OCI-LY1 (cell line): Measurements from ENCODE around the gene ZNF181.

Experiments used
- H2AFZ ChIP-seq: fragments of 200-600 bp; sonication (generic), shearing (Covaris generic); 2 replicates; pipeline ENCODE4 v1.6.0; 2014; ENCODE audit warnings: antibody characterized with exemption, mild to moderate bottlenecking, low read length
- H3F3A ChIP-seq: fragments of 200-600 bp; sonication (generic), shearing (Covaris generic); 2 replicates; pipeline ENCODE4 v1.6.0; 2014; ENCODE audit warnings: mild to moderate bottlenecking, antibody characterized with exemption, low read length, moderate library complexity; ENCODE audit not compliant: insufficient read depth
- H3K27ac ChIP-seq: fragments of 200-600 bp; sonication (generic); 2 replicates; pipeline ENCODE4 v1.5.1; 2014; ENCODE audit warnings: low read length, mixed run types, mild to moderate bottlenecking, low read depth; ENCODE audit not compliant: poor library complexity, severe bottlenecking
- H3K27me3 ChIP-seq: fragments of 200-600 bp; sonication (generic); 2 replicates; pipeline ENCODE4 v1.6.0; 2014; ENCODE audit warnings: antibody characterized with exemption, mild to moderate bottlenecking, low read length, moderate library complexity; ENCODE audit not compliant: insufficient read depth
- H3K36me3 ChIP-seq: fragments of 200-600 bp; sonication (generic); 2 replicates; pipeline ENCODE4 v1.6.1; 2014; ENCODE audit warnings: mild to moderate bottlenecking, antibody characterized with exemption, low read length, moderate library complexity, mixed read lengths; ENCODE audit not compliant: insufficient read depth
- H3K4me1 ChIP-seq: fragments of 200-600 bp; sonication (generic); 2 replicates; pipeline ENCODE4 v1.5.1; 2014; ENCODE audit warnings: mild to moderate bottlenecking, low read length, moderate library complexity; ENCODE audit not compliant: insufficient read depth, severe bottlenecking
- H3K4me2 ChIP-seq: fragments of 200-600 bp; sonication (generic), shearing (Covaris generic); 2 replicates; pipeline ENCODE4 v1.6.1; 2014; ENCODE audit warnings: low read length
- H3K4me3 ChIP-seq: fragments of 200-600 bp; sonication (generic); 2 replicates; pipeline ENCODE4 v1.5.1; 2014; ENCODE audit warnings: low read length, low read depth, mild to moderate bottlenecking, mixed read lengths; ENCODE audit not compliant: poor library complexity, severe bottlenecking
- H3K79me2 ChIP-seq: fragments of 200-600 bp; shearing (Covaris generic); 2 replicates; pipeline ENCODE4 v1.6.1; 2016; ENCODE audit warnings: mixed run types, low read length, mixed read lengths; ENCODE audit not compliant: insufficient read depth
- H3K9ac ChIP-seq: fragments of 200-600 bp; sonication (generic), shearing (Covaris generic); 2 replicates; pipeline ENCODE4 v1.6.1; 2014; ENCODE audit warnings: mild to moderate bottlenecking, low read length, mixed read lengths
- H3K9me2 ChIP-seq: fragments of 200-600 bp; sonication (generic), shearing (Covaris generic); 2 replicates; pipeline ENCODE4 v1.6.1; 2014; ENCODE audit warnings: low read depth, mild to moderate bottlenecking, low read length, mixed read lengths
- H3K9me3 ChIP-seq: fragments of 200-600 bp; shearing (Covaris generic); 2 replicates; pipeline ENCODE4 v1.6.1; 2014; ENCODE audit warnings: low read length, mixed read lengths
- H4K20me1 ChIP-seq: fragments of 200-600 bp; sonication (generic), shearing (Covaris generic); 2 replicates; pipeline ENCODE4 v1.6.0; 2016; ENCODE audit warnings: mild to moderate bottlenecking, low read length; ENCODE audit not compliant: insufficient read depth
- EZH2 ChIP-seq: fragments of 200-600 bp; sonication (generic), shearing (Covaris generic); IDR thresholded peaks from 2 replicates; pipeline ENCODE4 v1.8.0; 2017; ENCODE audit warnings: borderline replicate concordance, mixed run types, mild to moderate bottlenecking, antibody characterized with exemption, low read length, moderate library complexity, mixed read lengths
- TF ChIP-seq, protein P1 (sequence below): fragments of 200-600 bp; sonication (generic), shearing (Covaris generic); IDR thresholded peaks from 2 replicates; pipeline ENCODE4 v1.5.1; 2017; ENCODE audit warnings: mild to moderate bottlenecking, antibody characterized with exemption, low read length, moderate library complexity, mixed read lengths

Gene ZNF181

DNA sequence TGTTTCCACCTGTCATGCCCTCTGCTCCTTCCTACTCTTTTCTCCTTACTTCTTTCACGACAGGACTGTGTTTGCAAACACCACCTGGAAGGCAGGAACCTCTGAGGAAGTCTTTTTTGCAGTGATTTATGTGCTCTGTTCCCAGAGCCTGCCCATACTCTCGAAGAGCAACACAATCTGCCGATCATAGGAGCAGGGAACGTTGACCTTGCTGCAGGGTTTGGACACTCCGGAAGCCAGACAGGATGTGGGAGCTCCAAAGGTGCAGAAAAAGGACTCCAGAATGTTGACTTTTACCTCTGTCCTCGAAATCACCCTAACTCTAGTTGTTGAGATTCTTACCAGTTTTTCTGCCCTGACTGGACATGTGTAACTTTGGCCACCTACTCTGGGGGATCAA lies 8.6 kb upstream of the ZNF181 start:
- no peak overlapping the region for H2AFZ ChIP-seq
- H3K36me3 ChIP-seq: no peaks in the 10 kb centered on the region

DNA sequence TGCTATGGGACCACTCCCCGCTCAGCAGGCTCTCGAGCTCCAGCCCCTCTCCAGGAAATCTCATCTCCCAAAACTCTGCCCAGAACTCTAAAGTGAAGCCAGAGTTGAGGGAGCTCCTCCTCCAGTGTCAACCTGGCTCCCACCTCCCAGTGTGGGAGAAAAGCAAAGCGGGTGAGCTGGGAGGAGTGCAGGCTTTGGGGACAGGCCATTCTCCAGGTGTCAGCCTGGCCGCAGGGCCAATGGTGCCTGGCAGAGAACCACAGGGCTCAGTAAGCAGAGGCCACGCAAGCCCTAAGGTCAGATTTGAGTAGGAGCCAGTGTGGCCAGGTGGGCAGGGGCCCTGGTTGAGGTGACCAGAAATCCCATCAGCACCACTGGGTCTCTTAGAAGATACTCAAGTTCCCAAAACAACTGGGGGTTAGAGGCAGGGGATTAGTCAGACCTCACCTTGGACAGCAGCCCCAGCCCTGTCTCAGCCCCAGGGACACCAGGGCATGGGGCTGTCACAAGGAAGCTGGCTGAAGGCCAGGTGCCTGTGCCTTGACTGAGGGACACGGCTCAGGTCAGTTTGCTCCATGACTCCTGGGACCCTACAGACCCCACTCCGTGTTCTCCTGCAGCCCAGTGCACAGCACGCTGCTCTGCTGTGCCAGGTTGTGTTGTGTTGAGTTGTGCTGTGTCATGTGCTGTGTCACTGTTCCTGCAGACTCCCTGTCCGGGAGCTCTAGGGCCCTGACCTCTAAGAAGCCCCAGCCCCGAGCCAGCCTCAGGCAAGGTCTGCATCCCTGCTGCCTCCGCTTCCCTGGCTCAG lies 2.8 kb upstream of the ZNF181 start:
- Histone ChIP-seq H4K20me1 (no peaks in the 10 kb centered on the region), H3K9me3 (no peaks in the 10 kb centered on the region), H3K9ac (no peak overlapping the region), H2AFZ (no peak overlapping the region), H3K4me2 (no peak overlapping the region), H3K36me3 (peaks cover 11% of the 10 kb centered on the region), H3K27ac (no peak overlapping the region), H3K4me1 (peaks cover 17% of the 10 kb centered on the region), H3K9me2 (no peaks in the 10 kb centered on the region), H3K79me2 (no peaks in the 10 kb centered on the region), H3F3A (no peaks in the 10 kb centered on the region), H3K27me3 (no peaks in the 10 kb centered on the region), H3K4me3 (no peak overlapping the region)
- TF ChIP-seq, protein P1, sequence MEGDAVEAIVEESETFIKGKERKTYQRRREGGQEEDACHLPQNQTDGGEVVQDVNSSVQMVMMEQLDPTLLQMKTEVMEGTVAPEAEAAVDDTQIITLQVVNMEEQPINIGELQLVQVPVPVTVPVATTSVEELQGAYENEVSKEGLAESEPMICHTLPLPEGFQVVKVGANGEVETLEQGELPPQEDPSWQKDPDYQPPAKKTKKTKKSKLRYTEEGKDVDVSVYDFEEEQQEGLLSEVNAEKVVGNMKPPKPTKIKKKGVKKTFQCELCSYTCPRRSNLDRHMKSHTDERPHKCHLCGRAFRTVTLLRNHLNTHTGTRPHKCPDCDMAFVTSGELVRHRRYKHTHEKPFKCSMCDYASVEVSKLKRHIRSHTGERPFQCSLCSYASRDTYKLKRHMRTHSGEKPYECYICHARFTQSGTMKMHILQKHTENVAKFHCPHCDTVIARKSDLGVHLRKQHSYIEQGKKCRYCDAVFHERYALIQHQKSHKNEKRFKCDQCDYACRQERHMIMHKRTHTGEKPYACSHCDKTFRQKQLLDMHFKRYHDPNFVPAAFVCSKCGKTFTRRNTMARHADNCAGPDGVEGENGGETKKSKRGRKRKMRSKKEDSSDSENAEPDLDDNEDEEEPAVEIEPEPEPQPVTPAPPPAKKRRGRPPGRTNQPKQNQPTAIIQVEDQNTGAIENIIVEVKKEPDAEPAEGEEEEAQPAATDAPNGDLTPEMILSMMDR: no peak
- no peak for TF ChIP-seq EZH2

More for the DNA sequence above, 8.6 kb upstream of the ZNF181 start:
- Histone ChIP-seq H3K27me3 (no peaks in the 10 kb centered on the region), H3K79me2 (no peaks in the 10 kb centered on the region), H3K4me3 (no peak overlapping the region), H3K9ac (no peak overlapping the region), H3K9me3 (no peaks in the 10 kb centered on the region), H3K9me2 (no peaks in the 10 kb centered on the region), H4K20me1 (no peaks in the 10 kb centered on the region), H3K27ac (no peak overlapping the region), H3K4me1 (no peaks in the 10 kb centered on the region), H3K4me2 (no peak overlapping the region), H3F3A (no peaks in the 10 kb centered on the region)
- TF ChIP-seq EZH2: no peak
- TF ChIP-seq, protein P1: no peak

DNA sequence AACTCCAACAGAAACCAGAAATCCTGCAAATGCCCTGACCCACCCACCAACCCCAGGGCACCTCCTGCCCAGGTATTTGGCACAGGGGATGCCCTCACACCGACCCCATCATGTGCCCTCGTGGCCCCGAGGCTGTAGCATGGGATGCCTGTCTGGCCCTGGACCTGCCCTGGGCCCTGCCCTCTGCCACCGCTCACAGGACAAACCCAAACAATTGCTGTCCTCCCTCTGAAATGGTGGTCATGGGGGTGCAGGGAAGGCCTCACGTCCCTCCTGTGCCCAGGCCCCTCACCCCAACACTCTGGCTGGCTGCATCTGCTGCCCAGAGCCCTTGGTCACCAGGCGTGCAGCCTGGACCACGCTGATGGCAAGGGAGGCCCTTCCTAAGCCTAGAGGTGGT lies 2.1 kb upstream of the ZNF181 start:
- H3K27me3 ChIP-seq: no peaks in the 10 kb centered on the region
- no peak overlapping the region for H3K4me2 ChIP-seq
- no peaks in the 10 kb centered on the region for H4K20me1 ChIP-seq
- no peaks in the 10 kb centered on the region for H3F3A ChIP-seq
- H3K79me2 ChIP-seq: no peaks in the 10 kb centered on the region
- H3K4me1 ChIP-seq: peaks cover 17% of the 10 kb centered on the region
- H2AFZ ChIP-seq: no peak overlapping the region
- no peak overlapping the region for H3K4me3 ChIP-seq
- no peaks in the 10 kb centered on the region for H3K9me3 ChIP-seq
- H3K9ac ChIP-seq: no peak overlapping the region
- no peaks in the 10 kb centered on the region for H3K9me2 ChIP-seq
- peaks cover 15% of the 10 kb centered on the region for H3K36me3 ChIP-seq
- no peak overlapping the region for H3K27ac ChIP-seq
- TF ChIP-seq EZH2: no peak
- TF ChIP-seq, protein P1: no peak
